G401.6 (cell line): ENCODE data around the gene APOLD1.
"Not testable (repeated sequence)": the region's sequence is repeated elsewhere in the genome, so short reads cannot be mapped to it uniquely, and the experiment has no call there.

Experiments used
- FAIRE-seq: peaks from 2 replicates; lab custom pipeline; 2012; peaks lifted over from hg19 to GRCh38; lab: Jason Lieb, UNC

APOLD1 gene, protein sequence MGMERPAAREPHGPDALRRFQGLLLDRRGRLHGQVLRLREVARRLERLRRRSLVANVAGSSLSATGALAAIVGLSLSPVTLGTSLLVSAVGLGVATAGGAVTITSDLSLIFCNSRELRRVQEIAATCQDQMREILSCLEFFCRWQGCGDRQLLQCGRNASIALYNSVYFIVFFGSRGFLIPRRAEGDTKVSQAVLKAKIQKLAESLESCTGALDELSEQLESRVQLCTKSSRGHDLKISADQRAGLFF

DNA sequence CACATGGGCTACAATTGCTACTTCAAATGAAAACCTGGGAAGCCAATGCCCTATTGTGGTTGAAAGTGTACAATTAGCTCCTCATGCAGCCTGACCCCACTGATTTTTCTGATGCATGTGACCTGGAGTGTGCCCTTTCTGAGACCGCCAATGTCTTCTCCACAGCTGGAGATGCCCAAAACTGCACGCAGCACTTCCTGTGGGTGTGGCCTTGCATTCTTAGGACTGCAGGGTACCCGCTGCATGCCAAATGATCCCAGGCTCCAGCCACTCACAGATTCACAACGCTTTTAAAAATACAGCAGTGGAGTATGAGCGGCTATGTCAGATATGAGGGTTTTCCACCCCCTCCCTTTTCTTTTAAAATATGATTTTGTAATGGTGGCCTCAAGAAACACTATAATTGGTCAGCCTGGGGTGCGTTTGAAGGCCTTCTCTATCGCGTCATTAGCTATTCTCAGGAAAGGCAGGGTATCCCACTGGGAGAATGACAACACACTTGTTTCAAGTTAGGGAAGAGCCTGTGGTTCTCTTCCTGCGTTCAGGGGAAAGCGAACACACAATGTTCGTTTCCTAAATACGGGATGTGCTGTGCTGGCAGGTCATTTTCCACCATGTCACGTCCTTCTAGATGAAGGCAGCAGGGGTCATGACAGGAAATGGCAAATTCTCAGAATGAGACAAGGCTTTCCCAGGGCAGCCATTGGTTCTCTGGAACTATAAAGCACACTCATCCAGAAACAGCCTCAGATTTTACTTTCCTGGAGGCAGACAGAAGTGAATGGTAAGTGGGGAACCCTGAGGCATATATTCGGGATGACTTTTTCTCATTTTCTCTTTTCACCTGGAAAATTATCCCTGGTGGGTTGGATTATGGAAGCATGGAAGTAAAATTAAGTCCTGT lies at the start of gene APOLD1:
TSS of gene APOLD1 (plus strand) at position 749 of the 904 bp plus-strand sequence. CDS start at position 782, 33 bp downstream.
- FAIRE-seq: no peak

DNA sequence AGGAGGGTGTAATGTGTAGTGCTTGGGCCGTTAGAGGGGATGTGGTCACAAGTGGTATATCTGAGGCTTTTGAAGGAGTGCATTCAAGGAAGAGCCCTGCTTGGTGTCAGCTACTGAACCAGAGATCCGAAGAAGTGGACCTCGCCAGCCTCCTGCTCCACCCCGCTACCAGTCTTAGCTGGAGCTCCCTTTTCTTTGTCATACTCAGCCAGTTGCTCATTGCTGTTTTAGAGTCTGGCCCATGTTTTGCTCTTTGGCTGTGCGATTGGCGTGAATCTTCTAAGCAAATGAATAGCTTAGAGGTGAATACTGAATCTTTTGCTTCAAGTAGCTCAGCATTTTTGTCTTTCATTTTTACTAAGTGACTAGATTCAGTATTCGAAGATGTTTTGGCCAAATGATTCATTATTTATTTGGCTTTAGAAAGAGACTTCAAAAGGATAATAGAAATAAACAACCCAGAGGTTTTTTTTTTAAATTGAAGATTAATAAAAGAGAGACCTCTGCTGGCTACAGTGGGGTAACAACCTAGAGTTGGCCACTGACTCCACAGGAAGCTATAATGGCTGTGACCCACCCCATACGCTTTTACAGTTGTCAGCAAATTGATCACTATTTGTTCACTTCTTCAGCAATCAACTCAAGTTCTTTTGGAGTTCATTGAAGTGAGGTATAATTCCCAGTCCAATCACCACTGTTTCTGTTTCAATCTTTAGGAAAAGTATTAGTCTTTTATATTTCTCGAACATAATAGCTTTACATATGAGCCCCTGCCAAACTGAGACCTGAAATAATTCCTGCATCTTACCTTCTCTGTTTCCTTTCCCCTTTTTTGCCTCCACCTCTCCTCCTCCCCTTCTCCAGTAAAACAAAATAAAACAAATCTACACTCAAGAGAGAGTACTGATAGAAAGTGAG lies 48.4 kb upstream of the APOLD1 start:
- peak; percentile 94 for FAIRE-seq

DNA sequence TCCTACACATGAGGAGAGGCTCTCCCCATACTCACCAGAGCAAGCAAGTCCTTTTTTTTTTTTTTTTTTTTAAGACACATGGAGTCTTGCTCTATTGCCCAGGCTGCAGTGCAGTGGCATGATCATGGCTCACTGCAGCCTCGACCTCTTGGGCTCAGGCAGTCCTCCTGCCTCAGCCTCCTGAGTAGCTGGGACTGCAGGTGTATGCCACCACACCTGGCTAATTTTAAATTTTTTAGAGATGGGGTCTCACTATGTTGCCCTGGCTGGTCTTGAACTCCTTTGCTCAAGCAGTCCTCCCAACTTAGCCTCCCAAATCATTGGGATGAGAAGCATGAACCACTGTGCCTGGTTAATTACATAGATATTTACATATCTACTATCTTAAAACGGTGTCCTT lies 47.3 kb upstream of the APOLD1 start:
- FAIRE-seq: not testable (repeated sequence)

DNA sequence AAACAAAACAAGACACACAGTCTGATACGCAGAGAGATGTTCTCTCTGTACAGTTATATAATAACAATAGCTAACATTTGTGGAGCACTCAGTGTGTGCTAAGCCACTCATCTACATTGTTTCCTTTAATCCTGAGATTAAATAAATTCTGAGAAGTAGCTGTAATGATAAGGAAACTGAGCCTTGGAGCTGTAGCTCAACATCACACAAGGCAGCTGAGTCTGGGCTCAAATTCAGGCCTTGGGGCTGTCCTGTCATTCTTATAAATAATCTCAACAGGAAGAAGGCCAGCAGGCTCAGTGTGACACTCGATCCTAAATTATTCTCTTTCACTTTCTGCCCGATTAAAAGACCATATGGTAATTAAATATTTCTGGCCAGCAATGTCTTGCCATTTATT lies 43.8 kb upstream of the APOLD1 start:
- FAIRE-seq: no peak

DNA sequence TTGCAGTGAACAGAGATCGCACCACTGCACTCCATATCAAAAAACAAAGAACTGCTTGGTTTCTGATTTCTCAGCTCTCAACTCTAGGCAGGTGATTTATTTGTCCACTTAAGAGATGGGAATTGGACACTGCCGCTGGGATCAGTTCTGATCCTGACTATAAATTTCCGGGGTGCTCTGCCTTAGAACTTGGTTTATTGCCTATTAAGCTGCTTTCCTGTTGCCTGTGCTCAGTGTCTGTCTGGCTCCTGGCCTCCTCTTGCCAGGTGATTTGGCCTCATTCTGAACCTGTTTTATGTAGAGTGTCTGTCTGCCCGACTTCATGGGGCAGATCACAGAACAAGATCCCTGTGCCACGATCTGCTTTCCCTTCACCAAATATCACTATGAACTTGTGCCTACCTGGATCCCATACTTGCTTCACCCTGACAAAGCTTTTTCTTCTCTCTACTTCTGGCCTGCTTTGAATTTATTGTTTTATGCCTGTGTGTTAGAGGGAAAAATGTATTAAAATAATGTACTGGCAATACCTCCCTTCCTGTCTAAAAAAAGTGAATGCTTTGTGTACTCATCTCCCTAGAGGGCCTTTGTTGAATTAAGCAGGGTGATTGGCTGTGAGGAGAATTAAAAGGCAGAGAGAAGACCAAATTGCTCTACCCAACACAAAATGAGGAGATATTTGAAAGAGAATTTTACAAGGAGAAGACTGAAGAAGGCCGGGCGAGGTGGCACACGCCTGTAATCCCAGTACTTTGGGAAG lies 40.7 kb upstream of the APOLD1 start:
- FAIRE-seq: no peak

DNA sequence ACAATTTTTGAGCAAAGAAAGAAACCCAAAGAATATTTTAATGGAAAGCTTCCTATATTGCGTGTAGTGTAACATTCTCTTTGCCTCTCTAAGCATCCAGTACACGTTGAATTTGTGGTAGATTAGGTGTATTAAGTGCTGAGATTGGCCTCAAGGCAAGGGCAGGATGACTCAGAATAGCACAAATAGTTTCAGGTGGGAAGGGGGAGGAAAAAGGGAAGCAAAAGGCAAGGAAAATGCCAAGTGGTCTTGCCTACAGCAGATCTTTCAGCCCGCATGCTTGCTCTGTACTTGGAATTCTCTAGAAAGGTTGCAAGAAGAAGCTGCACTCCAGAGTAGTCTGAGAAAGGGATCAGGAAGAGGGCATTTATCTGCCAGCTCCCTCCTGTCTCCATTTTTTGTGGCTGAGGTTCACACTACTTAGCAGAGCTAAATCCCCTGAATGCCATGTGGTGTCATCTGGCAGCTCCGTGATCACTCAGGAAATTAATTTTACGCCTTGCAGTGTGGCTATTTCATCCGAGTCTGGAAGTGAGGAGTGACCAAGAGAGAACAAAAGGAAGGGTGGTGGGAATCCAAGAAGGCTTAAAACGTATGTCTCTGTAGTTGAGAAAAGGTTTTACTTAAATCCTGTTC lies 39.8 kb upstream of the APOLD1 start:
- no peak for FAIRE-seq

DNA sequence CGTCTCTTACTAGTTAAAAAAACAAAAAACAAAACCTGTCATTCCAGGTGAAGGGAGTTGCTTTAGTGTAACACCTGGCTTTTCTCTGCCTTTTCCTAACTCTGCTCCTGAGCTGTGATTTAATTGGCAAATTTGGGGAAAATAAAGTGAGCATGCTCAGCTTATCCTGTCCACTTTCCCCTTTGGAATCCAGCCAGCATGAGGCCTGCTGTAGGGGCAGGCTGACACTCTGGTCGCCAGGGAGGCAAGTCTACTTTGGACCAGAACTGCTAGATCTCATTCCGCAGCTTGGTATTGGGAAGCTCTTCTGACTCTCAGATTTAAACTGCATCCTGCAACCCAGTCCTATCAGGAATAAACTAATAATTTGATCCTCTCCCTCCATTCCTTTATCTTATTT lies 38.2 kb upstream of the APOLD1 start:
- no peak for FAIRE-seq

DNA sequence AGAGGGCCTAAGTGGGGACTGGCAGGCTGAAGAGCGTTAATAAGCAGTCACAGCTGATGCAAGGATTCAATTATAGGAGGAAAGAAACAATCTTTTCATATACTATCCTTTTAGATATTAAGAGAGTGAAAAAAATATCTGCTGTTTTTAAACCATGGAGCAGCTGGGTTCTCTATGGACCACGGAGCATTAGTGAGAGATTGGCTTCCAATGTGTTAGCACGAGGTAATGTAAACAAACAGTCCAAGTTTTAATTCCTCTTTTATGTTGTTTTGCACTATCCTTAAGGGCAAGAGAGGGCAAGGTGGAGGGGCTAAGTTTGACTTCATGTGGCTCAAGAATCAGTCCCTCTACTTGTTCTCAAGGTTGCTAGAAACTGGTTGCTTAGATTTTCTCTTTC lies 37.4 kb upstream of the APOLD1 start:
- no peak for FAIRE-seq

DNA sequence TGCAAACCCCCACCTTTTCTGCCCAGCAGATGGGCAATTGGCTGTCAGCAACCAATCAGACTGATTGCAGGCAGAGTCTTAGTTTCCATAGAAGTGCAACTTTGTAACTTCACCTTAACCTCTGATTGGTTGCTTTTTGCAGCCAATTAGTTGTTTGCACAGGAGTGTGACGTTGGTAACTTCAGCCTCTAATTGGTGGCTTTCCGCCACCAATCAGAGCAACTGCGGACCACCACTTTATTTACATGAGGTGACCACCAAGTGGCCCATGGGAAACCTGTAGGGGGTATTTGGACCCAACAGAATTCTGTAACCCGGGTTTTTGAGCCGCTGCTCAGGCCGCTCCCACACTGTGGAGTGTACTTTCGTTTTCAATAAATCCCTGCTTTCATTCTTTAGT lies 36.0 kb upstream of the APOLD1 start:
- FAIRE-seq: no peak

DNA sequence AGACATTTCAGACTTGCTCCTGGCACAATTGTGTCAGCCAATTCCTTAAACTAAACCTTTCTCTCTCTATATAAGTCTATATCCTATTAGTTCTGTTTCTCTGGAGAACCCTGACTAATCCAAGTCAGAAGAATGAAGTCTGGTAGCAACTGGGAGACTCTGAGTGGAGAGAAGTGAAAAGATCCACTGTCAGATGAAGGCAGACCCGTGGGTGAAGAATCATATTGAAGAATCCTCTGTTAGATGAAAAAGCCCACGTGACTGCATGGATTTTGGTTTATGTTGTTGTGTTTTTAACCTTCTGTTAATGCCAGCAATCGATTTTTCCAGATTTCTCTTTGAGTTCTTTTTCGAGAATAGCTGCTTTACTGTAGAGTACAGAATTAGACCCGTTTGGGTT lies 29.5 kb upstream of the APOLD1 start:
- no peak for FAIRE-seq

DNA sequence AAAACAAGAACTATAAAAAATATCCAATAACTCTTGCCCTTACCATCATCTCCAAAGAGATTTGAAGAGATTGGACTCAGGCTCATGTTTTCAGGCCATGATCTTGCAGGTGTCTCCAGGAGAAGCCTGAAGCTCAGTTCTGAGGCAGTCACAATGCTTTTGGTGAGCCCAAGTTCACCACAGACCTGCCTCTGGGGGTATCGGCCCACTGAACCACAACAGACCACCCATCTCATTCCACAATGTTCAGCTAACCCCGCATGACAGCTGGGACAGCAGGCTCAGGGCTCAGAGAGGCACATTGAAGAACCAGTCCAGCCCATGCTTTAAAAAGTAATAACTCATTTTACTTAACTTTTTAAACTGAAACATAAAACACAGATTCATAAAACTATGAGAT lies 28.3 kb upstream of the APOLD1 start:
- FAIRE-seq: no peak

DNA sequence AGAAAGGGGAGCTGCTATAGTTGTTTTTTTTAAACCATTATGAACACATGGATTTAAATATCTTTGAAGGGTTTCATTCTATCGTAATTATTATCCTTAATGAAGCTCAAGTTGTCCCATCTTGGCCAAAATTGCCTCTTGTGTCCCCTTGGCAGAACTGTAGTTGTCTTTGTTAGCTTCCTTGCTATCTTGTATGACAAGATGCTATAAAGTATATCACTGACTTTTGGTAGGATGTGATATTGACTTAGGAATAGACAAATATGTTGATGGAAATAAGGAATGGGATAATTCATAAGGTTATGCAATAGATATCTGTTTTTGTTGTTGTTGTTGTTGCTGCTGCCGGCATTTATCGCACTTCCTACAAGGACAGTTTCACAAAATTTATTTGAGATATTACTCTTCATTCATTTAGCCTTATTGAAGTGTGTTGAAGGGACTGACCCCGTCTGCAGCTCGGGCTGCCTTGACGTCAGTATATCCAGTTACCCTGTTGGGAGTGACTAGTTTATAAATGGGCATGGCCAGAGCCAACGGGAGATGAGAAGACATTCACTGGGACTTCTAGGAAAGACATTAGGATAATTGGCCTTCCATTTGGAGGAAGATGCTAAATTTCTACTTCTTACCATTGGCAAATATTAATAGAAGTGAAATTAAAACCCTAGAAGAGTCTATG lies 26.1 kb upstream of the APOLD1 start:
- FAIRE-seq: no peak

DNA sequence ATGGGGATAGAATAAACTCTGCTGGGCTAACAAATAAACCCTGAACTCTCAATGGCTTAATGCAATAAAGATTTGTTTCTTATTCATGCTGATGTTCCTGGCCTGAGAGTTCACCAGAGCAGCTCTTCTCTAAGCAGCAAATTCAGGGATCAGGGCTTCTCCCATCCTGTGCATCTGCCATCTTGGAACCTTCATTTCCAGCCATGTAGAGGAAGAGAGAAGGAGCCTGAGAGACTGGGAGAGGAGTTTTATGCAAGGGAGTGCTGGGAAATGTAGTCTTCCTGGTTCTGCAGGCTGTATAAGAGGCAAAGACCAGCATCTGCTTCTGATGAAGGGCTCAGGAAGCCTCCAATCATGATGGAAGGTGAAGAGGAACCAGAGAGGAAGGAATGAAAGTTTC lies 20.6 kb upstream of the APOLD1 start:
- FAIRE-seq: no peak

DNA sequence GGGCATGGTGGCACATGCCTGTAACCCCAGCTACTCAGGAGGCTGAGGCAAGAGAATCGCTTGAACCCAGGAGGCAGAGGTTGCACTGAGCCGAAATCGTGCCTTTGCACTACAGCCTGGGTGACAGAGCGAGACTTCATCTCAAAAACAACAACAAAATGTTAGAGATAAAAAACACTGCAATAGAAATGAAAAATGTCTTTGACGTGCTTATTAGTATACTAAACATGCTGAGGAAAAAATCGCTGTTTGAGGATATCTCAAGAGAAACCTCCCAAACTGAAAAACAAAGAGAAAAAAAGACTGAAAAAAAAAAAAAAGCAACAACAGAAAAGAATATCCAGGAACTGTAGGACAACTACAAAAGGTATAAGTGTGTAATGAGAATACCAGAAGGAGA lies 15.2 kb upstream of the APOLD1 start:
- FAIRE-seq: no peak

DNA sequence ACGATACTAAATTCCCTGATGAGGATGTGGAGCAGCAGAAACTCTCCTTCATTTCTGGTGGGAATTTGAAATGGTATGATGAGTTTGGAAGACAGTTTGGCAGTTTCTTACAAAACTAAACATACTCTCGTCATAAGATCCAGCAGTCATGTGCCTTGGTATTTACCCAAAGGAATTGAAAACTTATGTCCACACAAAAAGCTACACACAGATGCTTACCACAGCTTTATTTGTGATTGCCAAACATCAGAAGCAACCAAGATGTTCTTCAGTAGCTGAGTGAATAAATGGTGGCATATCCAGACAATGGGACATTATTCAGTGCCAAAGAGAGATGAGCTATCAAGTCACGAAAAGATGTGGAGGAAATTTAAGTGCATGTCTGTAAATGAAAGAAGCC lies 10.7 kb upstream of the APOLD1 start:
- FAIRE-seq: no peak

DNA sequence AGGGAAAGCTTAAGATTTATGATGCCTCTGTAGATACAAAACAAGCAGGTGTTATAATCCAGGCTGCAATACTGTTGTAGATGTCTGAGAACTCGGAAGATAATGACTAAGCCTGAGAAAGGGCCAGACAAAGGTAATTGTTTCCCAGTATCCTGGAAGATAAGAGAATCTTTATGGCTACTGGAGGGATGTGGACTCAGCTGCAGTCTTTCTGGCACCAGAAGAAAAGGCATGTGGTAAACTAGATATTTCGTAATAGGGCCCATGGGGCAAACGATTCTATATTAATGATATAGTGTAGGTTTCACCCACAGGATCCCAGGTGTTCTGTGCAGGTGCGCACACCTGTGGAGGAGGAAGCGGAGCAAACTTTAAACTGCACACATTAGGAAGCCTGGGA lies 9.2 kb upstream of the APOLD1 start:
- no peak for FAIRE-seq

DNA sequence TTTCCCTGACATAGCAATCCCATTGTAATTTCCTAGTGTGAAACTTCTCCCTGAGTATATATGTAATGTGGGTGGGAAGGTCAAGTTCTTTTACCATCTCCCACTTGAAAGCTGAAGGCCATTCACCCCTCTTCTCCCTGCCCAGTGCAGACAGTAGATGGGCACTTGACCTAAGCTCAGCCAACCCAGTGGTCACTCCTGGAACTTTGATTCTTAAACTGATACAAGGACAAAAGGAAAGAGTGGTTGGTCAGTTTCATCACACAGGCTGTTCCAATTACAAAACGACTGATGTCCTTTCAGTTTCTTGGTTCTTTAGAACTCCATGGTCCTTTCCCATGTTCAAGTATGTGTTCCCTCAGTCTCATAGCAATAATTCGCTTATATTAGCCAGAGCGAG lies 8.4 kb upstream of the APOLD1 start:
- no peak for FAIRE-seq

DNA sequence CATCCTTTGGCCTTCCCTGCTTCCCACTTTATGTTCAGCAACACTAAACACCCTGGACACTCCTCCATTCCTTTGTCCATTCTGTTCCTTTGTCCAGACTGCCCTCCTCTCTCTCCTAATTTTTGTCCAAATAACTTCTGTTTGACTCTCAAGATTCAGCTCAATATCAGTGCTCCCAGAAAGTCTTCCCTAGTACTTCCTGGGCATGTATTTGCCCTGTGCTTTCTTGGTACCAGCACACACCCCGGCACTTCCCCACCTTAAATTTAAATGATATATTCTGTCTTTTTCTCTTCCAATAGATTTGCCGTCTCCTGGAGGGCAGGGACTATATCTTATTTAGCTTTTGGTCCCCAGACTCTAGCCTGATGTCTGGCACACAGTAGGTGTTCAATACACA lies 6.5 kb upstream of the APOLD1 start:
- no peak for FAIRE-seq

DNA sequence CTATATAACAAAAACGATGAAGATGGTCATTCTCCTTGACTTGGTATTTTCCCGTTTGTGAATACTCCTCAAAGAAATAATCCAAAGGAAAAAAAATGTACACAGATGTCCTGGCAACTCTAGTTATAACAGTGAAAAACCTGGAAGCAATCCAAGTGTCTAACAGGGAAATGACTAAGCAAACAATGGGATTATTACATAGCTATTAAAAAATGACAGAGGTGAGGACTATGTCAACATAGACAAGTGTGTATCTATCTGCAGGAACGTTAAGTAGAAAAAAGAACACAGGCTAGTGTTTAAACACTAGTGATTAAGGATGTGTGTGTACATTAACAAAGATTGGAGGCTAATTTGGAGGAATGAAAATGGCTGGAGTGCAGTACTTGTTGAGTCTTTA lies 5.9 kb upstream of the APOLD1 start:
- FAIRE-seq: no peak

DNA sequence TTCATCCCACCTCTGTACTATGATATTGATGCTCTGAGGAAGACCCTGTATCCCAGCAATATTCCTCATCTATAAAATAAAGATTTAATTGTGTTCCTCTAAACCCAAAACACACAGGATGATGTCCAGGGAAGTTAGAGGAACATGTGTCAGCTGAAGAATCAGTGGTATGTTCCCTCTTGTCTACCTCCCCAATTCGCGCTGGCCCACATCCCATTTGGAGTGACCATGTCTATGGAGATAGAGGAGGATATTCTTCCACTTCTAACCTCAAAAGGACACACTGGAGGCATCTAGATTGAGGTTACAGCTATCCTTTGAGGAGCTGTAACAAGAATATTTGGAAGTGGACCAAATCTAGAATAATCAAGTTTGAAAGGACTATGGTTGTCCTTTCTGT lies 1.3 kb upstream of the APOLD1 start:
- FAIRE-seq: no peak

DNA sequence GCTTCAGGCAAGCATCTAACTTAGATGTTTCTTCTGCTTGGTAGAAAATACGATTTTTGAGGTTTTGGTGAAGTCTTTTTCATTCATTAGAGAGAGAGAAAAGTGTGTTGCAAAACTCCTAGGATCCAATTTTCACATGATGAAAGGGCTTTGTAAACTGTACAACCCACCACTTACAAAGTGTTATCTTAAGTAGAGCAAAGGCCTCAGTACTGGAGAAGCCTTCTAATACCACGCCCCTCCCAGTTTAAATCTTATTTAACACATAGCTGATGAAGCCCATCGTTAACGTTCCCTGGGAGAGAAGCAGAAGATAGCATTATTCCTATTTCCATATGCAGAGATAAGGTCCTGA lies 869 bp downstream of the APOLD1 start:
- FAIRE-seq: no peak
